GM11168 (cell line): Measurements from ENCODE around the gene HCN3.
"Not testable (repeated sequence)": the region's sequence is repeated elsewhere in the genome, so short reads cannot be mapped to it uniquely, and the experiment has no call there.

Experiments used
- in situ Hi-C: fragments of 300-500 bp; cut with MboI; formaldehyde crosslinking; loops from one replicate; pipeline ENCODE4 v1.12.0; 2022; ENCODE audit warnings: low sequenced_read_pairs; ENCODE audit not compliant: unreplicated experiment

The HCN3 gene

DNA sequence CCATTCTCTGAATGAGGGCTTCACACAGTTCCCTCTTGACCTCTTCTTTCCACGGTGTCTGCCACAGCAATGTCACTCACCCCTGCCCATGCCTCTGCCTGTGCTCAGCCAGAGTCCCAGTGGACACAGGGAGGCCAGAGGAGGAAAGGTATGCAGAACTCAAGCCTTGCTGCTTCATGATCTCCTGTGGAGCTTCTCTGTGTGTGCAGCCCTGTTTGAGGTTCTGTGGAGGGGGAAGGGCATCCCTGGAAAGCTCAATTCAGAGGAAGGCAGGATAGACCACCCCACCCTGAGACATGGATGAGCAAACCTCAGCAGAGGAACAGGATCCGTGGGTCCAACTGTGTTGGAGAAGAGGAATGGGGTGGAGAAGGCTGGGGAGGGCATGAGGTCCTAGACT is 2.0 kb downstream of the HCN3 start:
- in situ Hi-C loops: loop anchor here (5.0 kb wide), 1 partner anchor 33 kb away; no protein-coding TSS in a partner anchor

DNA sequence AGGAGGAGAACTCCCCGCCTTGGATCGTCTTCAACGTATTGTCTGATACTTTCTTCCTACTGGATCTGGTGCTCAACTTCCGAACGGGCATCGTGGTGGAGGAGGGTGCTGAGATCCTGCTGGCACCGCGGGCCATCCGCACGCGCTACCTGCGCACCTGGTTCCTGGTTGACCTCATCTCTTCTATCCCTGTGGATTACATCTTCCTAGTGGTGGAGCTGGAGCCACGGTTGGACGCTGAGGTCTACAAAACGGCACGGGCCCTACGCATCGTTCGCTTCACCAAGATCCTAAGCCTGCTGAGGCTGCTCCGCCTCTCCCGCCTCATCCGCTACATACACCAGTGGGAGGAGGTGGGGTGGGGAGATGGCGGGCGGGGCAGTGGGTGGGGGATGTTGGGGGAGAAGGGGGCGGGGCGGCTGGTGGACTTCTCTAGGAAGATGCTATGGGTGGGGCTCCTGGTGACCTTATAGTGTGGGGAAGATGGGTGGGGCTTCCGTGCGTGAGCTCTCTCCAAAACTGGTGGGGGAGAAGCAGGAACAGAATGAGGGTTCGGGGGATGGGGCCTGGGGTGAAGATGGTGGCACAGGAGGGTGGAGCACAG is 5.3 kb downstream of the HCN3 start:
- in situ Hi-C loops: no loop called here

DNA sequence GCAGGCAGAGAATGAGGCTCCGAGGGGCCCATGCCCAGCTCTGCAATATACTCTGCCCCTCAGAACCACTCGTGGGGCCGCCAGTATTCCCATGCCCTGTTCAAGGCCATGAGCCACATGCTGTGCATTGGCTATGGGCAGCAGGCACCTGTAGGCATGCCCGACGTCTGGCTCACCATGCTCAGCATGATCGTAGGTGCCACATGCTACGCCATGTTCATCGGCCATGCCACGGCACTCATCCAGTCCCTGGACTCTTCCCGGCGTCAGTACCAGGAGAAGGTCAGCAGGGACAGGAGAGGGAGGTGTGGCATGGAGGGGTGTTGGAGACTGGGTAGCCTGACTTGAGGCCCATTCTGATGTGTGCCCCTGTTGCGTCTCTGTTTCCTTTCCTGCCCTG is 7.2 kb downstream of the HCN3 start:
- in situ Hi-C loops: no loop called here

DNA sequence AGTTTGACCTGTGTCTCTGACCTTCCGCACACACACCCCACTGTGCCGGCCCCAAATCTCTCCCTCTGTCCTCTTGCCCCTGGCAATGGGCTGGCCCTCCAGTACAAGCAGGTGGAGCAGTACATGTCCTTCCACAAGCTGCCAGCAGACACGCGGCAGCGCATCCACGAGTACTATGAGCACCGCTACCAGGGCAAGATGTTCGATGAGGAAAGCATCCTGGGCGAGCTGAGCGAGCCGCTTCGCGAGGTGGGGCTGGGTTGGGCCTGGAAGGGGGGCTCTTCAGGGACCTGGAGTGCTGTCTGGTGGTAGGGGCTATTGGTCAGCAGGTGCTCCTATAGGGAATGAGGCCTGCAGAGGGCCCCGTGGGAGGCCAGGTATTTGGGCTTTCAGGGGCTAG is 7.8 kb downstream of the HCN3 start:
- in situ Hi-C loops: no loop called here

DNA sequence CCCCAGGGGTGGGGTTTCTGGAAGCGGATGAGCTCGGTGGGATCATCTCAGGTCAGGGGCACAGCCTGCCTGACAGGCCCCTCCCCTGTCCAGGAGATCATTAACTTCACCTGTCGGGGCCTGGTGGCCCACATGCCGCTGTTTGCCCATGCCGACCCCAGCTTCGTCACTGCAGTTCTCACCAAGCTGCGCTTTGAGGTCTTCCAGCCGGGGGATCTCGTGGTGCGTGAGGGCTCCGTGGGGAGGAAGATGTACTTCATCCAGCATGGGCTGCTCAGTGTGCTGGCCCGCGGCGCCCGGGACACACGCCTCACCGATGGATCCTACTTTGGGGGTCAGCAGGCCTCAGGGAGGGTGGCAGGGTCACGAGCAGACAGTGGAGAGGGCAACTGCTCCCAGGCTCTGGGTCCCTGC is 8.4 kb downstream of the HCN3 start:
- in situ Hi-C loops: no loop called here

DNA sequence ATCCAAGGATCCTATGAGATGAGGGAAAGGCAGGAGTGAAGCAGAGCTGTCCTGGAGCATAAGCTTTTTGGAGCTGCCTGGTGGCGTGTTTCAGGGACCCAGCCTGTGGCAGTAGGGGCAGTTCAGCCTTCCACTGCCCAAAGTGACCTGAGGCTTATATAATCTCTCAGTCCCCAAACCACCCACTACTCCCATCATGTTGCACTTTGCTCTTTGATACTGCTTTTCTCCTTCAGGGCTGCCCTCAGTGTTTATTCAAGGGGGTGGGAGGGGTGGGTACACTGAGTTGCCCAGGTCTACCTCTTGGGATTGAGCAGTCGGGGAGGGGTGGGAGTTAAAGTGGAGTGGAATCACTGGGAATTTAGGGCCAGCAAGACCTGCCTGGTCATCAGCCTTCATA is 9.3 kb downstream of the HCN3 start:
- in situ Hi-C loops: no loop called here

DNA sequence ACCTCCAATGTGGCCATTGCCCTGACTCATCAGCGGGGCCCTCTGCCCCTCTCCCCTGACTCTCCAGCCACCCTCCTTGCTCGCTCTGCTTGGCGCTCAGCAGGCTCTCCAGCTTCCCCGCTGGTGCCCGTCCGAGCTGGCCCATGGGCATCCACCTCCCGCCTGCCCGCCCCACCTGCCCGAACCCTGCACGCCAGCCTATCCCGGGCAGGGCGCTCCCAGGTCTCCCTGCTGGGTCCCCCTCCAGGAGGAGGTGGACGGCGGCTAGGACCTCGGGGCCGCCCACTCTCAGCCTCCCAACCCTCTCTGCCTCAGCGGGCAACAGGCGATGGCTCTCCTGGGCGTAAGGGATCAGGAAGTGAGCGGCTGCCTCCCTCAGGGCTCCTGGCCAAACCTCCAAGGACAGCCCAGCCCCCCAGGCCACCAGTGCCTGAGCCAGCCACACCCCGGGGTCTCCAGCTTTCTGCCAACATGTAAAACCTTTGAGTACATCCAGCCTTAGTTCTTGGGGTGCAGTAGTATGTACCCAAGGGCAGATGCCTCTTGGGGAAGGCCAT is 10.8 kb downstream of the HCN3 start:
- in situ Hi-C loops: no loop called here

DNA sequence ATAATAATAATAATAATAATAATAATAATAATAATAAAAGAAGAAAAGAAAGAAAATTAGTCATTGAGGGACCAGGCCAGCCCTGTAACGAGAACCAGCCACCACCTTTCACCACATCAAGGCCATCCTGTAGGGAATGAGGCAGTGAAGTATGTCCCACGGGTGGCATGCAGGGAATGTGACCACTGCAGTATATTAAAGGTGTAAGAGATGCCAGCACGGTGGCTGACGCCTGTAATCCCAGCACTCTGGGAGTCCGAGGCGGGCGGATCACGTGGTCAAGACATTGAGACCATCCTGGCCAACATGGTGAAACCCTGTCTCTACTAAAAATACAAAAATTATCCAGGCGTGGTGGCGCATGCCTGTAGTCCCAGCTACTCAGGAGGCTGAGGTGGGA is 13.7 kb downstream of the HCN3 start:
- in situ Hi-C loops: not testable (repeated sequence)

DNA sequence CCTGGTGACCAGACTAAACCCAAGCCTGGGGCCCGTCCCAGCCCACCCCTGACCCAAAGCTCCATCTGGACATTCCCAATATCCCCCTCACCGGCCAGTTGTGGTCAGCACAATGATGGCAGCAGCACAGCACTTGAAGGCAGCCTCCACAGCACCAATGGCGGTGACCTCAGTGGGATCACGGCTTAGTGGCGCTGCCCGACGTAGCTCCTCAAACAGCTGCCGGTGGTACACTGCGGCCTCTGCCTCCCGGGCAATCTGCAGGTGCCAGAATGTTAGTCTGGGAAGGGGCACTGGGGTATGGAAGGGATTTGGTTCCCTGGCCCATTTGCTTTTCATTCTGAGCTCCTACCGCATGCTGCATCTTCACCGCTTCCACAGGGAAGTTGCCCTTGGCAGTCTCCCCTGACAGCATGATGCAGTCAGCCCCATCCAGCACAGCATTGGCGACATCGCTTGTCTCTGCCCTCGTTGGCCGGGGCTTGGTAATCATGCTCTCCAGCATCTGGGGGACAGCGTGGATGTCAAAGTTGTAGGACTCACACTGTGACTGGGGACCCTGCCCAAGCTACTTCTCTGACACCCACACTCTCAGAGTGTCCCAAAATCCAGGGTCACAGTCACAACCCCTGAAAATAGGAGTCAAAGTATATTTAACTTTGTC is 16.0 kb downstream of the HCN3 start:
- in situ Hi-C loops: no loop called here

DNA sequence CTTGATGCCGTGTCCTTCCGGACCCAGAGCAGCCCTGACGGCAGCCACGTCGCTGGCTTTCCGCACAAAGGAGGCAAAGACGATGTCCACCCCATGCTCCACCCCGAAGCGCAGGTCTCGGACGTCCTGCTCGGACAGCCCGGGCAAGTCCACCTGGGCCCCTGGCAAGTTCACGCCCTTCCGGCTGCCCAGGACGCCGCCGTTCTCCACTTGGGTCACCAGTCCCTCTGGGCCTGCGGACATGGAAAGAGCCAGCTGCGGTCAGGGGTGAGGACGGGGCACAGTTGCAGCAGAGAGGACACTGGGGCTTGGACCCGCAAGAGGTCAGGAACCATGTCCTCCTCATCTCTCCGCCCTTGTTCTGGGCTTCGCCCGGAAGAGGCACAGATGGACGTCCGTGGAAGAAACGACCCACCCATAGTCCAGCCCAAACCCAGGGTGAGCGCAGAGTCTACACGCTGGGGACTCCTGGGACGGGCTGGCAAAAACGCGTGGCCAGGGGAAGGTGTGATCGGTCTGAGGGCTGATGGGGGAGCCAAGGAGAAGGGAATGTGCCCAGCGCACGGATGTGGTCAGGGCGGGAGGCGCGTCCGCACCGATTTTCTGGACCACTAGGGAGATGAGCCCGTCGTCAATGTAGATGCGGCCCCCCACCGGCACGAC is 17.4 kb downstream of the HCN3 start:
- in situ Hi-C loops: no loop called here

DNA sequence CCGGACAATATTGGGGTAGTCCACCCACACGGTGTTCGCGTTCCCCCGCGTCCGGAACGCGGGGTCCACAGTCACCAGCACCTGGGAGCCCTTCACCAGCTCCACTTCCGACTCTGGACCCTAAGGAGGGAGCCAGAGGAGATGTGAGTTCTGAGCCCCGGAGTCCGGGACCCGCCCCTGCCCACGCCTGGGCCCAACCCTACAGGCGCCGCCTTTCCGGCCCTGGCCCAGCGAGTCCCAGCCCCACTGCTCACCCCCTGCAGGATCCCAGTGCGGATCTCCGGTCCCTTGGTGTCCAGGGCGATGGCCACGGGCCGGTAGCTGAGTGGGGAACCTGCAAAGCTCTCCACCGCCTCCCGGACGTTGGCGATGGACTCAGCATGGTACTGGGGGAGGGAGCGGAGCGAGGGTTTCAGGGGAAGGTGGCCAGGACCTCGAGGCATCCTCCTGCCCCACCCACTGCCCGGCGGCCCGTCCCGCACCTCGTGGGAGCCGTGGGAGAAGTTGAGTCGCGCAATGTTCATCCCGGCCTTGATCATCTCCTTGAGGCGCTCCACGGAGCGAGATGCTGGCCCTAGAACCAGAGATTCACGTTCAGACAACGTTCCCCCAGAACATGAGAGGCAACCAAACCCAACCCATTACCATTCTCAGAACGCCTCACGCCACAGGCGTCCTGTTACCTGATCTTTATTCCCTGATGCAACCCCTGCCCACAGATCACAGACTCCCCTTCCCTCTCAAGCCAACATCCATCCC is 18.1 kb downstream of the HCN3 start:
- in situ Hi-C loops: no loop called here

DNA sequence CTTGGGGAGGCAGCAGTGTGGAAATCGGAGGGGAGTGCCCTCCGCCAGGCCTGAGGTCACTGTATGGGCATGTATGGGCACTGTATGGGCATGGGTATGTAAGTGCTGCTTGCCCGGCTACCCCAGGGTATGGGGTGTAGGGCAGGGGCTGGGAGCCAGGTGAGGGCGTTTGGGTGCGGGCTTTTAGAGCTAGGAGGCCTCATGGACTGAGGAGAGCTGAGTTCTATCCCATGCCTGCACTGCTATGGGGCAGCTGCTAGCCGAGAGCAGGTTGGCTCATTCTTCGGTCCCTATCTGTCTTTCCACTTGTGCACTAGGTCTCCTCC is 18.6 kb downstream of the HCN3 start:
- in situ Hi-C loops: no loop called here

DNA sequence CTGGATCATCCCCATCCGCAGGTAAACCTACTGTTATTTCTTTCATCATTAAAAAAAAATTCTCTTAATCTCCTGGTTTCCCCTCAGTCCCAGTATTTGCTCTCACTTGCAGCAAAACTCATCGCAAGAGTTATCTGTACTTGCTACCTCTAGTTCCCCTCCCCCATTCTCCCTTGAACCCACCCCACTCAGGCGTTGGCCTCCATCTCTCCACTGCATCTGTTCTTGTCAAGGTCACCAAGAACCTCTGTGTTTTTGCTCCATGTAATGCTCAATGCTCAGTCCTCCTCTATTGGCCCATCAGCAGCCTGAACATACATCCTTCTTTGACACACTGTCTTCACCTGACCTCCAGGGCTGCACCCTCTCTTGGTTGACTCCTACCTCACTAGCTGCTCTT is 19.4 kb downstream of the HCN3 start:
- in situ Hi-C loops: no loop called here

DNA sequence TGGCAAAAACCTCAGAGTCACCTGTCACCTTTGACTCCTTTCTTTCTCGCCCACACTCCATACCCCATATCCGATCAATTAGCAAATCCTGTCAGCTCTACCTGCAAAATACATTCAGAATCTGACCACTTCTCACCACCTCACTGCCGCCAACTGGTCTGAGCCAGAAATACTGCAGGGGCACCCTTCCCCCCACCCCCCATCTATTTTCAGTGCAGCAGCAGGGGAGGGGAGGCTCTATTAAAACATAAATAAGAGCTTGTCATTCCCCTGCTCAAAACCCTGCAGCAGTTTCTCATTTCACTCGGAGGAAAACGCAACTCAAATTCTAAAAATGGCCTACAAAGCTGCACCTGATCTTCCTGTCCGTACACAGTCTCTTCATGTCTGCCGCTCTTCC is 20.1 kb downstream of the HCN3 start:
- in situ Hi-C loops: no loop called here

DNA sequence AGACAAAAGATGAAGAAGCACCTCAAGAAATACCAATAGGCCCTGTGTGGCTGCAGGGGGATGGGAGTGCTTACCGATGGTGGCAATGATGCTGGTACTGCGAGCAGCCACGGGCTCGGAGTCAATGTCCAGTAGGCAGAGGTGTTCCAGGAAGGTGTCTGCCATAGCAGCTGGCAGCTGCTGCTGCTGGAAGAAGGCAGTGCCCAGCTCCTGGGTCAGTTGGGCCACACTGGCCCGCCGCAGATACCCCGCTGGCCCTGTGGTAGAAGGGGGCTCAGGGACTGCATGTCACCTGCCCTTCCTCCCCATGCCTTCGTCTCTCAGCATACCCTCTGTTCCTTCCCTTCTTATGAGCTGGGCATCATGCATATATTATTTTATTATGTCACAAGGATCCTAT is 22.8 kb downstream of the HCN3 start:
- in situ Hi-C loops: no loop called here

DNA sequence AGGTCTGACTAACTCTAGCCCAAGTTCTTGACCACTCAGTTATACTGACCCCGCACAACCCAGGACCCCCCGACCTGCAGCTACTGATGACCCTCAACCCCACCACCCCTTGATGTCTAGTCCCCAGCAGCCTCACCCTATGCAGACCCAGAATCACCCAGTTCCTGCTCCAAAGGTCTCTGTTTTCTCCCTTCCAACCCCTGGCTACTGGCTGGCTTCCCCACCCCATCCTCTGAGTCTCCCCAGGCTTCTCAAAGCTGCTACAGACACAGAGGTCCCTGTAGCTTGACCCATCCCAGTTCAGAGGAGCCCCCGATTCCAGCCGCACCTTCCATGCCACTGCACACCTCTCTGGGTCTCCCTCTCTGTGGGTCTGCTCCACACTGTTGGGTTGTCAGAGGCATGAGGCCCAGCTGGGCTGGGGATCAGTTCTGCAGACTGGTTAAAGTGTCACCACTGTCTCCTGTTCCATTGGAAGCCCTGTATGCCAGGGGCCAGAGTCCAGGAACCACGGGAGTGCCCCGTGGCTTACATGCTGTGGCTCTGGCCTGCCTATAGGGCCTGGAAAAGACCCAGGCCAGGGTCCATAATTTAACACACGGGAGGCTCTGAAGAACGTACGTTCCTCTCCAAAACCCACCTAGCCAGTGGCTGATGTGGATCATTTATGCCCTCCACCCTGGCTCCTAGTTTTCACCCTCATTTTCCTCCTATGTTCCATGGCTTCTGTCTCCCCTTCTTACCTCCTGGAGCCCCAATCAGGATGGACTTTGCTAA is 23.5 kb downstream of the HCN3 start:
- in situ Hi-C loops: no loop called here

DNA sequence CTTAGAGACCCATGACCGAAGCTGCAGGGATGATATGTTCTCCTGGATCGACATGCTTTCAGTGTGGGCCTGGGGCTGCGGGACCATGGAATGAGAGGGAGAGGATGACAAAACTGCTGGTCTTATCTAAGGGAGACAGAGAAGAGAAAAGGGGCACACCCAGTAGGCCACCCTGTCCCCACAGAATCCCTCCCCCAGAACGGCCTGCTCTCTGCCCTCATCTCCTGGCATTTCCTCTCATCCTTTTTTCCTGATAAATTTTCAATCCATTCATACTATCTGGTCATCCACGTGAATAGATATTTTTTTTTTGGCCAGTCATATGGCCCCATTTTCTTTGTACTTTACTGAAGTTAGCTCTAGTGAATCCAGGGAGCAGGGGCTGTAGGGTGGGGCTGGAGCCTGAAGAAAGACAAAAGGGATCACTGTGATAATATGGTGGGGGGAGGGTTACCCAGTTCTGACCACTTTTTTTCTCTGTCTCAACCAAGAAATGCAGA is 24.1 kb downstream of the HCN3 start, which contains the start of gene PKLR:
Gene PKLR, minus strand, starts transcription at position 97 of the 500 bp plus-strand sequence. Its CDS starts 43 bp downstream, at position 54.
- in situ Hi-C loops: no loop called here

DNA sequence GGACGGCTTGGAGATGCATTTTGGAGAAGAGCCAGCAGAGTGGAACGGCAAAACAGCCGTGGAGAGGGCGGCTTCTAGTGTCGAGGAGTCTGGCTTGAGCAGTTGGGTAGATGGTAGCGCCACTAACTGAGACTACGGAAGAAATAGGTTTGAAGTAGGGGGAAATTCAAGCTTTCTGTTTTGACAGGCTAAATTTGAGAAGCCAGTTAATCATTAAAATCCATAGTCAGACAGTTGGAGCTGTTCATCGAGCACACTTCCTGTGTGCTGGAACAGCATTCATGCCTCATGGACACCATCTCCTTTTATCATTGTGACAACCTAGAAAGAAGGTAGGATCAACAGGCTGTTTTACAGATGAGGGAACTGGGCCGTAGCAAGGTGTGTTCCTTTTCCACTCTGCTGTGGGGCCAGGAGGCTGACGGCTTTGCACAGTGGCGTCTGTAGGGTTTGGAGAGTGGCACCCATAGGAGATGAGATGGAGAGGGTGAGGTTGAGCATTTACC is 27.3 kb downstream of the HCN3 start:
- in situ Hi-C loops: no loop called here

DNA sequence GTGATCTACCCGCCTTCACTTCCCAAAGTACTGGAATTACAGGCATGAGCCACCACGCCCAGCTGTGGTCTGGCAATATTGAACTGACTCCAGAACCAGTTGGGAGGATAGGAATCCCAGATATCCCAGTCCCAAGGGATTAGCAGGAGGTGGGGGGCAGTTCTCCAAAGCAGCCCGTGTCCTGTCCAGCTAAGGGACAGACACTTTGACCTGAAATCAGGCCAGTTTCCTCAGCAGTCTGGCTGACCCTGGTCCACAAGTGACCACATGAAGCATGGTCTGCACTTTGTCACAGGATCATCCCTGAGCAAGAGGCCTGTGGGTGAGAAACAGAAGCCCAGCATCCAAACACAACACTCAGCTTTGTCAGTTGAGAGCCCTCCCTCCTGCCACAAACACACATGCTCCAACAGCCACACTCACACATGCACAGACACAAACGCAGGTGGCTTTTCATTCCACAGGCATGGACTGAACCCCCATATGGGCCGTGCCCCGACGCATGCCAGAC is 28.7 kb downstream of the HCN3 start:
- in situ Hi-C loops: no loop called here
